HEK293T (cell line): ENCODE results near the gene POLD3.

Experiments used
- CTCF ChIA-PET: fragments of 350-600 bp; formaldehyde crosslinking; extraction: SDS; loops from one replicate; lab custom pipeline; 2021; ENCODE audit warnings: antibody characterized with exemption, inconsistent platforms; lab: Yijun Ruan, JAX
- POLR2A ChIA-PET: fragments of 350-600 bp; formaldehyde crosslinking; extraction: SDS; loops from one replicate; lab custom pipeline; 2020; ENCODE audit warnings: antibody characterized with exemption, inconsistent platforms; lab: Yijun Ruan, JAX
- DNase-seq: peaks from one replicate; pipeline ENCODE4 v3.0.0; 2012; ENCODE audit warnings: mixed read lengths; ENCODE audit errors: extremely low spot score
- ARNT ChIP-seq: fragments of 450-650 bp; IDR thresholded peaks from 2 replicates; pipeline ENCODE4 v1.6.1; 2017; ENCODE audit warnings: mild to moderate bottlenecking
- BHLHE40 ChIP-seq: fragments of 450-650 bp; IDR thresholded peaks from 2 replicates; pipeline ENCODE4 v1.6.1; 2016; ENCODE audit warnings: mild to moderate bottlenecking, moderate library complexity, borderline replicate concordance
- CTBP1 ChIP-seq: fragments of 450-650 bp; IDR thresholded peaks from 2 replicates; pipeline ENCODE4 v1.6.1; 2016; ENCODE audit warnings: borderline replicate concordance
- ELF4 ChIP-seq: fragments of 450-650 bp; IDR thresholded peaks from 2 replicates; pipeline ENCODE4 v1.6.1; 2017; ENCODE audit warnings: antibody characterized with exemption
- FOXA1 ChIP-seq: fragments of 450-650 bp; IDR thresholded peaks from 2 replicates; pipeline ENCODE4 v1.6.1; 2016; ENCODE audit warnings: mild to moderate bottlenecking
- FOXK2 ChIP-seq: fragments of 450-650 bp; IDR thresholded peaks from 2 replicates; pipeline ENCODE4 v1.6.1; 2016; ENCODE audit warnings: mild to moderate bottlenecking
- FOXM1 ChIP-seq: fragments of 450-650 bp; IDR thresholded peaks from 2 replicates; pipeline ENCODE4 v1.6.1; 2017; ENCODE audit warnings: mild to moderate bottlenecking, borderline replicate concordance
- HDGF ChIP-seq: fragments of 450-650 bp; IDR thresholded peaks from 2 replicates; pipeline ENCODE4 v1.6.1; 2017; ENCODE audit warnings: antibody characterized with exemption, borderline replicate concordance
- L3MBTL2 ChIP-seq: fragments of 450-650 bp; conservative IDR thresholded peaks from 2 replicates; pipeline ENCODE4 v1.6.1; 2016; ENCODE audit warnings: mild to moderate bottlenecking
- LEF1 ChIP-seq: fragments of 450-650 bp; IDR thresholded peaks from 2 replicates; pipeline ENCODE4 v1.6.1; 2017; ENCODE audit warnings: mild to moderate bottlenecking, borderline replicate concordance
- NFRKB ChIP-seq: fragments of 450-650 bp; IDR thresholded peaks from 2 replicates; pipeline ENCODE4 v1.6.1; 2016; ENCODE audit warnings: mild to moderate bottlenecking, moderate library complexity
- PKNOX1 ChIP-seq: fragments of 450-650 bp; IDR thresholded peaks from 2 replicates; pipeline ENCODE4 v1.6.1; 2016
- SP1 ChIP-seq: fragments of 450-650 bp; IDR thresholded peaks from 2 replicates; pipeline ENCODE4 v1.6.1; 2017
- SUZ12 ChIP-seq: fragments of 450-650 bp; IDR thresholded peaks from 2 replicates; pipeline ENCODE4 v1.6.1; 2016; ENCODE audit warnings: mild to moderate bottlenecking
- TARDBP ChIP-seq: fragments of 450-650 bp; IDR thresholded peaks from 2 replicates; pipeline ENCODE4 v1.6.1; 2016
- ZNF384 ChIP-seq: fragments of 450-650 bp; IDR thresholded peaks from 2 replicates; pipeline ENCODE4 v1.6.1; 2016

The POLD3 gene

DNA sequence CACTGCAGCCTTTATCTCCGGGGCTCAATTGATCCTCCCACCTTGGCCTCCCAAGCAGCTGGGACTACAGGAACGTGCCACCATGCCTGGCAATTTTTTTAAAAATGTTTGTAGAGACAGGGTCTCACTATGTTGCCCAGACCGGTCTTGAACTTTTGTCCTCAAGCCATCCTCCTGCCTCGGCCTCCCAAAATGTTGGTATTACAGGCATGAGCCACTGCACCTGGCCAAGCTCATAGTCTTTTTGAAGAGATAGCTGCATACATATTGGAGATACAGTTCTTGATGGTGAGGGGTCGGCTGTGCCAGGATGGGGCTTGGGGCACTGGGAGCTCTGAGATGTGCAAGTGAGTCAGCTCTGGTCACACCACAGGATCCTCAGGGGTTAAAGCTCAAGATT is 85.7 kb downstream of the POLD3 start:
- POLR2A ChIA-PET: no interaction called here
- DNase-seq: no peak
- TF ChIP-seq BHLHE40: no peak
- TF ChIP-seq LEF1: no peak
- TF ChIP-seq TARDBP: no peak
- TF ChIP-seq PKNOX1: no peak
- no peak for TF ChIP-seq ZNF384
- TF ChIP-seq ELF4: no peak
- TF ChIP-seq HDGF: no peak
- TF ChIP-seq NFRKB: no peak
- TF ChIP-seq FOXM1: no peak
- CTCF ChIA-PET: interaction anchor here (0.9 kb wide), 1 partner anchor 25 kb away, joined by 3 read pairs; no protein-coding TSS in a partner anchor

- no peak for DNase-seq
- TF ChIP-seq PKNOX1: no peak
- TF ChIP-seq ELF4: no peak
- TF ChIP-seq FOXA1: no peak
- no peak for TF ChIP-seq TARDBP
- TF ChIP-seq L3MBTL2: no peak
- no peak for TF ChIP-seq SUZ12
- no peak for TF ChIP-seq ARNT
- TF ChIP-seq HDGF: no peak
- no peak for TF ChIP-seq FOXM1
- no peak for TF ChIP-seq ZNF384
- ChIA-PET POLR2A (interaction anchor here (0.8 kb wide), 1 partner anchor 9 kb away, joined by 3 read pairs; no protein-coding TSS in a partner anchor), CTCF (interaction anchor here (0.9 kb wide), 1 partner anchor 24 kb away, joined by 3 read pairs; no protein-coding TSS in a partner anchor)
Measured at GRCh38 chr11:74678591-74679512, 86.5 kb downstream of the POLD3 start.

- DNase-seq: no peak
- TF ChIP-seq ZNF384: no peak
- no peak for TF ChIP-seq NFRKB
- TF ChIP-seq FOXA1: no peak
- no peak for TF ChIP-seq CTBP1
- no peak for TF ChIP-seq SP1
- no peak for TF ChIP-seq PKNOX1
- TF ChIP-seq BHLHE40: no peak
- TF ChIP-seq HDGF: no peak
- no peak for TF ChIP-seq LEF1
- no peak for TF ChIP-seq ARNT
- TF ChIP-seq FOXK2: no peak
- TF ChIP-seq FOXM1: no peak
- no peak for TF ChIP-seq SUZ12
- no peak for TF ChIP-seq ELF4
- TF ChIP-seq TARDBP: no peak
- TF ChIP-seq L3MBTL2: no peak
- ChIA-PET CTCF (no interaction called here), POLR2A (interaction anchor here (0.8 kb wide), 1 partner anchor 10 kb away, joined by 3 read pairs; no protein-coding TSS in a partner anchor)
Measured at GRCh38 chr11:74679513-74679865, 87.1 kb downstream of the POLD3 start.

DNA sequence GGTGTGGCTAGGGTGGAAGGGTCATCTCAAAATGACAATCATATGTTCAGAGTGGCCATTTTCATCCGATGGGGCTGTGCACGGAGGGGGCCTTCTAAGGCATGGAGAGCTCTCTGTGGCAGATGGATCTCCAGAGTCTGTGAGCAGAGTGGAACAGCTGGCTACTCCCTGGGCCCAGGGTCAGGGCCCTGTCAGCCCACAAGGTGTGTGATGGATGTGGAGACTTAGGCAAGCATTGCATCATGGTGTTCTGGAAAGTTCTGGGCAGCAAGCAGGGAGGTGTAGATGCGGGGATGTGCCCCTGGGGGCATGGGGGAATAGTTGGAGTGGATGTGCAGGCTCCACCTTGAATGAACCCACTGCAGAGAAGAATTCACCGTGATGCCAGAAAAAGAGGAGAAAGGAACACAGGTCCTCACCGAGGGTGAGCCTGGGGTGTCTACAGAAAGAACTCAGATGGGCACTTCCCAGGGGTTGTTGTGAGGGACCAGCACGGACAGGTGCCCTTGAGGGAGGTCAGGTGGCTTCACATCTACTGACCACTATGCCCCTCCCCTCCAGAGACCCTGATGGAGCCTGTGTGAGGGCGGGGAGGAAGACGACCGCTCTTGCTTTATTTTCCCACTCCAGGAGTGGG is 87.8 kb downstream of the POLD3 start:
- CTCF ChIA-PET: no interaction called here
- POLR2A ChIA-PET: no interaction called here
- TF ChIP-seq SP1 (no peak), FOXK2 (no peak), NFRKB (no peak), BHLHE40 (no peak), ARNT (no peak), SUZ12 (no peak), CTBP1 (no peak), ELF4 (no peak), LEF1 (no peak), FOXM1 (no peak), ZNF384 (no peak), L3MBTL2 (no peak), TARDBP (no peak), PKNOX1 (no peak), FOXA1 (no peak), HDGF (no peak)

More for the DNA sequence above, 87.8 kb downstream of the POLD3 start:
- DNase-seq: no peak
